ENCODE measurements around the gene MRPL24.
A peak's percentile ranks its signal among the peaks of the same experiment; 100 is the strongest.

The MRPL24 gene

GRCh38 chr1:156743367-156744302 is 2.7 kb upstream of the MRPL24 start:
- no peak for TF ChIP-seq CTCF (IDR thresholded peaks at IDR 0.05; ENCODE audit: control insufficient read depth, insufficient read depth, low read depth, low read length, missing control alignments)
- DNase-seq (ENCODE audit: low read depth): no peak
- no peak overlapping the region for H3K4me3 ChIP-seq (ENCODE audit: control insufficient read depth, low read depth, low read length)

DNA sequence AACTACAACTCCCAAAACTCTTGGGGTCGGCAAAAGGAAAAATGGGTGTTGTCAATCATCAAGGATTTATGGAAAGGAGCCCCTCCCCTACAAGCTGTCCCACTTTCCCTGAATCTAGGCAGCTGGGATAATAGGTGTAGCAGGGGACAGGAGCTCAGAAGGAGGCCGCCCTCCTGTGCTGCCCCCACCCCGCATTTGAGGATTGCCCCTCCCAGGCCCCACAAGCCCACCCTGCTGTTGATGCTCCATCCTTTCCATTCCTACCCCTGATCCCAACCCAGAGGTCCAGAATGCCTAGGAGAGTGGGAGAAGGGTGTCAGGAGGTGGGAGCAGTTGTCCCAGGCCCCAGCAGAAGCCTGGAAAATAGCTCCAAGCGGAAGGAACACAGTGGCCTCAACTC is 1.9 kb upstream of the MRPL24 start:
- no peak overlapping the region for H3K4me3 ChIP-seq (ENCODE audit: control insufficient read depth, low read depth, low read length)
- no peak for TF ChIP-seq CTCF (IDR thresholded peaks at IDR 0.05; ENCODE audit: control insufficient read depth, insufficient read depth, low read depth, low read length, missing control alignments)
- DNase-seq (ENCODE audit: low read depth): no peak

DNA sequence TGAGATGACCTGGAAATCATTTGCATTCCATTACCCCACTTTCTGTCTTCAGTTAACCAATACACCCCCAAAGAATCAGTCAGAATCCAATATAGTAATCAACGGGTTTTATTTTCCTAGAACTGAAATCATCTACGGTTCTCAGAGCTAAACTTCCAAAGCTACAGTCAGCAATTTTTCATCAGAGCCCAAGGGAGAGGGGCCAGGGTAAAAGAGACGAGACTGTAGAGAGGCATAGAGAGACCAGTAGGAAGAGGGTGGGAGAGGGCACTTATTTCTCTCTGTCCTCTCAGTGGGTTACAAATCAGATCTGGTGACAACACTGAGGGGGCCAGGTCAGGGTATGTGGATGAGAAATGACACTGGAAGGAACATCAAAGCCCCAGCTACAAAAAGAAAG is 1.1 kb upstream of the MRPL24 start:
- no peak for DNase-seq (ENCODE audit: low read depth)
- no peak overlapping the region for H3K4me3 ChIP-seq (ENCODE audit: control insufficient read depth, low read depth, low read length)
- TF ChIP-seq CTCF (IDR thresholded peaks at IDR 0.05; ENCODE audit: control insufficient read depth, insufficient read depth, low read depth, low read length, missing control alignments): no peak

DNA sequence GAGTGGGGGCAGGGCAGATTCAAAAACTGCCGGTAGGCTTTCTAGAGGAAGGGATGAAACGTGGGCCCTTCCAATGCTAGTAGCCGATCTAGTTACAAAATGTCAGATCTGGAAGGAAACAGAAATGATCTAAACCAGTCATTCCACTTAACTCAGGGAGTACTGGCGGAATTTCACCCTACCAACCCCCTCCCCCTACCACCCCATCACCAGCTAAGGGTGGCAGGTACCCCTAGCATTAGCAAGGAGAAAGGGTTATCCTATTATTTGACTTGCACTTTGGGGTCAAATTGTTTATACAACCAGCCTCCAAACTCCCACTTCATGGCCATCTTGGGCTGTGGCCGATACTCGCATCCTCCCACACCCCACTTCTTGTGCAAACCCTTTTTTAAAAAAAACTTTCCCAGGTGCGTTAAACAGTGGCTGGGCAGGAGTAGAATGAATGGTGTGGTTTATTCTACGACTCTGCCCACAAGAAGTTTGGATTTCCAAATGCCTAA is 644 bp upstream of the MRPL24 start:
- H3K4me3 ChIP-seq (ENCODE audit: control insufficient read depth, low read depth, low read length): no peak overlapping the region
- DNase-seq (ENCODE audit: low read depth): no peak
- no peak for TF ChIP-seq CTCF (IDR thresholded peaks at IDR 0.05; ENCODE audit: control insufficient read depth, insufficient read depth, low read depth, low read length, missing control alignments)

GRCh38 chr1:156740237-156740740 is 599 bp downstream of the MRPL24 start:
- no peak for TF ChIP-seq CTCF (IDR thresholded peaks at IDR 0.05; ENCODE audit: control insufficient read depth, insufficient read depth, low read depth, low read length, missing control alignments)
- H3K4me3 ChIP-seq (ENCODE audit: control insufficient read depth, low read depth, low read length): peak overlapping the region; percentile 78
- no peak for DNase-seq (ENCODE audit: low read depth)

DNA sequence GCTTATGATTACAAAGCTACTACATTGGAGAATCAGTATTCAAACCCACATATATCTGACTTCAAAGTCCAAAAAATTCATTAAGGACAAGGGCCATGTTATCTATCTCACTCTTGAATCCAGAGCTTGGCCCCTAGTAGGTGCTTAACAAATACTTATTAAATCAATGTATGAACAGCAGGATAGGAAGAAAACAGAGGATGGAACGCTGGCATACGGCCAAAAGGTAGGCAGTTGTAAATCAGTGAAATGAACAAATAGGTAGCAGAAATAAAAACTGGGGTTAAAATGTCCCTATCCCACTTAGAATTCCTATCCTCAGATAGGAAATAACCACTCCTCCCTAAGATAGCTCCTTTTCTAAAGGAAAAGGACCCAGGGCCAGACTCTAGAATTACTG is 2.0 kb downstream of the MRPL24 start:
- TF ChIP-seq CTCF (IDR thresholded peaks at IDR 0.05; ENCODE audit: control insufficient read depth, insufficient read depth, low read depth, low read length, missing control alignments): no peak
- no peak overlapping the region for H3K4me3 ChIP-seq (ENCODE audit: control insufficient read depth, low read depth, low read length)
- DNase-seq (ENCODE audit: low read depth): no peak
